HCT116 (cell line): ENCODE data around the gene GPX5. TPM values are rescaled to one million over a fixed set of nuclear protein-coding genes. Genes with fewer than 3 reads are reported as not detected.

ENCODE experiments used
- ATAC-seq: fragments of 200-7000 bp; cut with Tn5 transposase; 2 replicates; pipeline ENCODE4 v1.9.1; 2020; ENCODE audit warnings: mild to moderate bottlenecking, moderate library complexity
- BruUV-seq: library from RNA; stranded (reverse); fragments of 400-500 nt; replicated peaks from 2 replicates; lab custom pipeline; 2021; lab: Mats Ljungman, UMichigan
- CTCF ChIA-PET: fragments of 300-600 bp; sonication (Branson Sonifier 250); formaldehyde crosslinking; loops from one replicate; lab custom pipeline; 2021; ENCODE audit warnings: antibody characterized with exemption; lab: Charles Lee
- POLR2A ChIA-PET: fragments of 300-600, 350-600 bp; sonication (Branson Sonifier 250); formaldehyde crosslinking; loops from one replicate; lab custom pipeline; 2021; ENCODE audit warnings: antibody characterized with exemption; lab: Charles Lee
- RAD21 ChIA-PET, 2 experiments: fragments of 300-600 bp; sonication (Branson Sonifier 250); formaldehyde crosslinking; loops; one replicate each; lab custom pipeline; 2023; ENCODE audit warnings: low total read pairs in 2 of 2; ENCODE audit not compliant: uncharacterized antibody in 2 of 2, unreplicated experiment in 2 of 2, low non-redundant PET in 1 of 2; lab: Charles Lee
- DNase-seq: peaks from one replicate; pipeline ENCODE4 v3.0.0-alpha.2; 2010; ENCODE audit warnings: low read depth, low spot score
- H2AFZ ChIP-seq: fragments of 200-600 bp; shearing (Covaris generic), sonication (generic); 2 replicates; pipeline ENCODE4 v1.6.1; 2017; ENCODE audit warnings: low read depth, mixed run types, mixed read lengths, antibody characterized with exemption, low read length; ENCODE audit not compliant: poor library complexity, severe bottlenecking
- H3K27ac ChIP-seq: 2 replicates; pipeline ENCODE4 v1.5.1; 2012; ENCODE audit warnings: low read depth, low read length
- H3K27me3 ChIP-seq: fragments of 200-600 bp; sonication (generic); 2 replicates; pipeline ENCODE4 v1.6.1; 2016; ENCODE audit warnings: mixed run types, low read length, mixed read lengths; ENCODE audit not compliant: insufficient read depth
- H3K36me3 ChIP-seq, 2 experiments: fragments of 200-500 bp in 1 of 2; fragments of 200-600 bp in 1 of 2; sonication (Bioruptor generic) in 1 of 2; sonication (generic) in 1 of 2; 2 replicates each; pipeline versions ENCODE4 v1.5.1 to v1.6.1; 2014 to 2016; ENCODE audit warnings: low read length in 2 of 2, inconsistent platforms in 1 of 2, mixed read lengths in 1 of 2, mixed run types in 1 of 2; ENCODE audit not compliant: insufficient read depth in 2 of 2, control insufficient read depth in 1 of 2
- H3K4me1 ChIP-seq, 2 experiments: fragments of 200-600 bp in 1 of 2; sonication (generic) in 1 of 2; 2 replicates each; pipeline versions ENCODE4 v1.5.1 to v1.6.1; 2012 to 2017; ENCODE audit warnings: low read length in 2 of 2, inconsistent platforms in 1 of 2, mild to moderate bottlenecking in 1 of 2, mixed read lengths in 1 of 2, mixed run types in 1 of 2, moderate library complexity in 1 of 2; ENCODE audit not compliant: insufficient read depth in 2 of 2, control insufficient read depth in 1 of 2
- H3K4me2 ChIP-seq: fragments of 200-600 bp; sonication (generic); 2 replicates; pipeline ENCODE4 v1.6.1; 2017; ENCODE audit warnings: mixed run types, low read length, mixed read lengths
- H3K4me3 ChIP-seq, 2 experiments: fragments of 200-600 bp in 1 of 2; sonication (generic) in 1 of 2; replicated peaks in 1 of 2; 2 replicates each; pipeline ENCODE4 v1.5.1; 2011 to 2016; ENCODE audit warnings: low read length in 2 of 2, control low read depth in 1 of 2, low read depth in 1 of 2, mild to moderate bottlenecking in 1 of 2, mixed read lengths in 1 of 2, mixed run types in 1 of 2
- H3K79me2 ChIP-seq: fragments of 200-600 bp; sonication (generic); 2 replicates; pipeline ENCODE4 v1.6.1; 2017; ENCODE audit warnings: mild to moderate bottlenecking, mixed run types, low read length, moderate library complexity, mixed read lengths; ENCODE audit not compliant: insufficient read depth
- H3K9ac ChIP-seq: fragments of 200-600 bp; sonication (generic); 2 replicates; pipeline ENCODE4 v1.6.1; 2016; ENCODE audit warnings: low read length, mixed read lengths
- H3K9me2 ChIP-seq: fragments of 200-600 bp; sonication (generic), shearing (Covaris generic); 2 replicates; pipeline ENCODE4 v1.6.1; 2017; ENCODE audit warnings: mixed run types, mild to moderate bottlenecking, moderate library complexity; ENCODE audit not compliant: insufficient read depth
- H3K9me3 ChIP-seq, 2 experiments: fragments of 200-500 bp in 1 of 2; fragments of 200-600 bp in 1 of 2; sonication (Bioruptor generic) in 1 of 2; sonication (generic) in 1 of 2; 2 replicates each; pipeline ENCODE4 v1.6.1; 2014 to 2017; ENCODE audit warnings: low read length in 2 of 2, mixed read lengths in 2 of 2, inconsistent platforms in 1 of 2, low read depth in 1 of 2, mild to moderate bottlenecking in 1 of 2, mixed run types in 1 of 2, moderate library complexity in 1 of 2; ENCODE audit not compliant: control insufficient read depth in 1 of 2, insufficient read depth in 1 of 2
- H4K20me1 ChIP-seq: fragments of 200-600 bp; sonication (generic), shearing (Covaris generic); 2 replicates; pipeline ENCODE4 v1.6.1; 2017; ENCODE audit warnings: mixed run types, mild to moderate bottlenecking, moderate library complexity; ENCODE audit not compliant: insufficient read depth
- EGR1 ChIP-seq: IDR thresholded peaks from 2 replicates; pipeline ENCODE4 v1.6.1; 2012; ENCODE audit warnings: low read depth
- MAX ChIP-seq: IDR thresholded peaks from 2 replicates; pipeline ENCODE4 v1.6.1; 2012
- POLR2A ChIP-seq: IDR thresholded peaks from 2 replicates; pipeline ENCODE4 v1.7.0; 2011; ENCODE audit warnings: borderline replicate concordance; ENCODE audit not compliant: insufficient read depth, insufficient read length; ENCODE audit errors: extremely low read depth
- REST ChIP-seq: IDR thresholded peaks from 2 replicates; pipeline ENCODE4 v1.6.1; 2012; ENCODE audit warnings: low read depth
- SRF ChIP-seq: IDR thresholded peaks from 2 replicates; pipeline ENCODE4 v1.6.1; 2012; ENCODE audit warnings: low read depth
- intact Hi-C: fragments of 100-400 bp; cut with micrococcal nuclease; formaldehyde crosslinking; loops from 2 replicates; pipeline ENCODE4 v1.10.0; 2022
- total RNA-seq: library from RNA; stranded (reverse); gene quantifications from one replicate; pipeline ENCODE4 v1.2.1, GENCODE V29; 2021; ENCODE audit not compliant: unreplicated experiment

Gene GPX5
- total RNA-seq, 1 experiment from 2014 or later = not detected

- no peaks in the 10 kb centered on the region for H3K79me2 ChIP-seq
- peaks cover 6 to 13% of the 10 kb centered on the region in 2 experiments; a peak in 3 of 4 replicates for H3K4me1 ChIP-seq
- intact Hi-C loops = no loop called here
- H3K4me3 ChIP-seq = peak overlapping the region; percentile 24 to 34; a peak in 3 of 4 replicates
- ChIA-PET RAD21 (no interaction called here), POLR2A (interaction anchor here (0.6 to 0.7 kb wide), 2 partner anchors 20 to 1258 kb away, joined by 3 read pairs; no protein-coding TSS in a partner anchor), CTCF (interaction anchor here (0.8 to 1.4 kb wide), 2 partner anchors 48 to 133 kb away, joined by 3 to 4 read pairs; no protein-coding TSS in a partner anchor)
- H3K27me3 ChIP-seq = no peaks in the 10 kb centered on the region
- no peaks in the 10 kb centered on the region for H3K9me2 ChIP-seq
- no peaks in the 10 kb centered on the region for H3K9me3 ChIP-seq
- H3K4me2 ChIP-seq = peak overlapping the region; percentile 57
- H3K9ac ChIP-seq = no peak overlapping the region
- H3K27ac ChIP-seq = no peak overlapping the region
- H3K36me3 ChIP-seq = no peaks in the 10 kb centered on the region
- peak; percentile 62 for DNase-seq
- BruUV-seq = no TSS peak
- TF ChIP-seq MAX (peak; percentile 56), REST (no peak), SRF (peak; percentile 63; the same call in 1 of the 2 replicates), EGR1 (no peak), POLR2A (no peak)
- peak; percentile 93 for ATAC-seq
- no peaks in the 10 kb centered on the region for H4K20me1 ChIP-seq
- peak overlapping the region; percentile 99 for H2AFZ ChIP-seq
Observed at GRCh38 chr6:28489366-28490204, 36.1 kb upstream of the GPX5 start.
